Measurements from ENCODE around the gene MIOS.
A peak's percentile ranks its signal among the peaks of the same experiment; 100 is the strongest.

Gene MIOS
- long read RNA-seq, donor 1, partial matches to known transcripts = 0 of 3 reads
- long read RNA-seq, donor 1, other reads (novel, unspliced or antisense) = 0 of 3 reads
- long read RNA-seq, donor 2, partial matches to known transcripts = 0 of 5 reads
- long read RNA-seq, donor 2, other reads (novel, unspliced or antisense) = 0 of 5 reads
- long read RNA-seq, donor 3, partial matches to known transcripts = 0 of 4 reads
- long read RNA-seq, donor 3, other reads (novel, unspliced or antisense) = 0 of 4 reads
- long read RNA-seq, donor 4, partial matches to known transcripts = 0 of 6 reads
- long read RNA-seq, donor 4, other reads (novel, unspliced or antisense) = 0 of 6 reads
- long read RNA-seq, donor 5, partial matches to known transcripts = 0 of 6 reads
- long read RNA-seq, donor 5, other reads (novel, unspliced or antisense) = 0 of 6 reads
- long read RNA-seq, donor 6, transcript MIOS-204 (2 exons, 602 nt) = major isoform, 5 of 8 reads
- long read RNA-seq, donor 6, partial matches to known transcripts = 0 of 8 reads
- long read RNA-seq, donor 6, other reads (novel, unspliced or antisense) = 0 of 8 reads
- long read RNA-seq, donor 7, transcript MIOS-208 (2 exons, 2,888 nt) = major isoform, 5 of 247 reads
- long read RNA-seq, donor 7, partial matches to known transcripts = 68 of 247 reads
- long read RNA-seq, donor 7, other reads (novel, unspliced or antisense) = 164 of 247 reads
- long read RNA-seq, donor 8, partial matches to known transcripts = 0 of 1 reads
- long read RNA-seq, donor 8, other reads (novel, unspliced or antisense) = 0 of 1 reads

- peak; percentile 93 for DNase-seq
Measured at GRCh38 chr7:7566651-7567611, at the start of gene MIOS. Gene MIOS (plus strand): TSS chr7:7566884. CDS start chr7:7572476, 5,592 bp downstream.

GRCh38 chr7:7517754-7518153 lies 48.9 kb upstream of the MIOS start:
- no peak for DNase-seq

- no peak for DNase-seq
Measured at GRCh38 chr7:7519056-7519455, 47.6 kb upstream of the MIOS start.

- no peak for DNase-seq
Measured at GRCh38 chr7:7519528-7519927, 47.2 kb upstream of the MIOS start.

- no peak for DNase-seq
Measured at GRCh38 chr7:7521259-7521658, 45.4 kb upstream of the MIOS start.

- no peak for DNase-seq
Measured at GRCh38 chr7:7522421-7522820, 44.3 kb upstream of the MIOS start.

- DNase-seq = no peak
Measured at GRCh38 chr7:7524121-7524520, 42.6 kb upstream of the MIOS start.

GRCh38 chr7:7526006-7526405 lies 40.7 kb upstream of the MIOS start:
- no peak for DNase-seq

GRCh38 chr7:7527047-7527446 lies 39.6 kb upstream of the MIOS start:
- no peak for DNase-seq

GRCh38 chr7:7529328-7529727 lies 37.4 kb upstream of the MIOS start:
- no peak for DNase-seq

GRCh38 chr7:7533831-7534430 lies 32.8 kb upstream of the MIOS start:
- DNase-seq = no peak

- no peak for DNase-seq
Measured at GRCh38 chr7:7535691-7536090, 31.0 kb upstream of the MIOS start, which contains the start of gene COL28A1. Gene COL28A1 (minus strand): TSS chr7:7535873. CDS start chr7:7532875, 2,998 bp downstream.

- no peak for DNase-seq
Measured at GRCh38 chr7:7536396-7537019, 30.2 kb upstream of the MIOS start.

GRCh38 chr7:7537711-7538110 lies 29.0 kb upstream of the MIOS start:
- no peak for DNase-seq

- no peak for DNase-seq
Measured at GRCh38 chr7:7539152-7539551, 27.5 kb upstream of the MIOS start.

GRCh38 chr7:7539711-7540110 lies 27.0 kb upstream of the MIOS start:
- no peak for DNase-seq

- no peak for DNase-seq
Measured at GRCh38 chr7:7542251-7542835, 24.3 kb upstream of the MIOS start.

GRCh38 chr7:7548407-7548806 lies 18.3 kb upstream of the MIOS start:
- DNase-seq = no peak

GRCh38 chr7:7550663-7551062 lies 16.0 kb upstream of the MIOS start:
- DNase-seq = no peak

GRCh38 chr7:7552199-7552598 lies 14.5 kb upstream of the MIOS start:
- no peak for DNase-seq

GRCh38 chr7:7553386-7553785 lies 13.3 kb upstream of the MIOS start:
- no peak for DNase-seq

Measured in right kidney (tissue), 9 donors.